Tibial nerve (tissue), 4 donors: ENCODE results near the gene ICE1. TPM values are rescaled to one million over a fixed set of nuclear protein-coding genes. Genes with fewer than 3 reads are reported as not detected.

Experiments
- DNase-seq, 2 donors: peaks; one replicate each; pipeline ENCODE4 v3.0.0-alpha.2; 2019; ENCODE audit warnings: low spot score in 2 of 2
- H3K27ac ChIP-seq, 4 donors: fragments of 200-600 bp; sonication (generic) in 3 of 4; one replicate each; pipeline ENCODE4 v1.5.1; 2017 to 2019; ENCODE audit warnings: mild to moderate bottlenecking in 1 of 4
- H3K27me3 ChIP-seq, 2 donors: fragments of 200-600 bp; sonication (generic) in 1 of 2; one replicate each; pipeline versions ENCODE4 v1.5.1 to v1.6.0; 2017 to 2019
- H3K36me3 ChIP-seq, 3 donors: fragments of 200-600 bp; sonication (generic); one replicate each; pipeline ENCODE4 v1.5.1; 2018 to 2019
- H3K4me1 ChIP-seq, 4 donors: fragments of 200-600 bp; sonication (generic) in 3 of 4; one replicate each; pipeline ENCODE4 v1.5.1; 2017 to 2019
- H3K4me3 ChIP-seq, 4 donors: fragments of 200-600 bp; sonication (generic) in 3 of 4; one replicate each; pipeline ENCODE4 v1.5.1; 2017 to 2019; ENCODE audit warnings: mild to moderate bottlenecking in 1 of 4, moderate library complexity in 1 of 4
- H3K9me3 ChIP-seq, 4 donors: fragments of 200-600 bp; sonication (generic) in 3 of 4; one replicate each; pipeline ENCODE4 v1.5.1; 2017 to 2019
- EP300 ChIP-seq, 2 donors: sonication (generic); formaldehyde crosslinking; IDR thresholded peaks; one replicate each; pipeline ENCODE4 v1.6.1; 2017; ENCODE audit warnings: antibody characterized with exemption in 2 of 2, mild to moderate bottlenecking in 1 of 2
- POLR2A ChIP-seq, 2 donors: fragments of 450-650 bp; IDR thresholded peaks; one replicate each; pipeline ENCODE4 v1.6.1; 2017; ENCODE audit warnings: antibody characterized with exemption in 2 of 2, mild to moderate bottlenecking in 2 of 2, moderate library complexity in 2 of 2
- WGBS, 2 donors: methylation state at CpG; one replicate each; pipeline ENCODE4 v1.1.5; 2018; 5-methylcytosine and 5-hydroxymethylcytosine counted together
- total RNA-seq, 4 donors: library from RNA; depleted of rRNA; stranded (reverse); fragments of >200 nt; gene quantifications; one replicate each; pipeline ENCODE4 v1.1.0, GENCODE V29; 2016
- TF ChIP-seq, protein P1 (sequence below), 5 experiments: fragments of 200-600 bp in 3 of 5; fragments of 450-650 bp in 2 of 5; sonication (generic) in 3 of 5; IDR thresholded peaks; one replicate each; pipeline ENCODE4 v1.5.1; 2016 to 2019; ENCODE audit warnings: antibody characterized with exemption in 5 of 5, mild to moderate bottlenecking in 3 of 5, moderate library complexity in 2 of 5

Gene ICE1
- total RNA-seq, 4 donors from 2014 or later, result 30.9 to 37.5 (median 33.7) TPM

DNA sequence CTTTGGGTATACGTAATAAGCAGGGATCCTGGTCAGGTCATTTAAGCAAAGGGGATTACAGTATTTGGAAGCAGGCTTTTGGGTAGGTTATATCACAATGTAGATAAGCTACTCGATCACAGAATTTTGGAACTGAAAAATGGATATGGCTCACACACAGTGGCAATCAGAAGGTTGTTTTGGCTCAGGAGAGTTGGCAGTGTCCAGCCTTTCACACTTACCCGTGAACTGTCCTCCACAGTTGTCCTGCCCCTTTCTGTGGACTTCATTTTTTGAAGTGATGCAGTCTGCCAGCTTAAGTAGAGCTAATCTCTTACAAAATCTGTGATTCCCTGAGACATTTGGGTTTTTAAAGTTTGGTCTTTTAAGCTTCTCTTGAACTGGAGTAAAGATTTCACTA, 30.7 kb downstream of the ICE1 start:
- Histone ChIP-seq H3K9me3 (no peaks in the 10 kb centered on the region), H3K27ac (no peak overlapping the region), H3K36me3 (peaks cover 0 to 89% (median 3%) of the 10 kb centered on the region in 3 donors), H3K27me3 (no peaks in the 10 kb centered on the region), H3K4me3 (no peak overlapping the region), H3K4me1 (no peaks in the 10 kb centered on the region)
- 90 to 93% methylated on average over 3 of the region's 3 CpGs for WGBS, 2 donors
- TF ChIP-seq POLR2A (IDR thresholded peaks at IDR 0.05) (no peak), EP300 (IDR thresholded peaks at IDR 0.05) (no peak)
- TF ChIP-seq, protein P1, sequence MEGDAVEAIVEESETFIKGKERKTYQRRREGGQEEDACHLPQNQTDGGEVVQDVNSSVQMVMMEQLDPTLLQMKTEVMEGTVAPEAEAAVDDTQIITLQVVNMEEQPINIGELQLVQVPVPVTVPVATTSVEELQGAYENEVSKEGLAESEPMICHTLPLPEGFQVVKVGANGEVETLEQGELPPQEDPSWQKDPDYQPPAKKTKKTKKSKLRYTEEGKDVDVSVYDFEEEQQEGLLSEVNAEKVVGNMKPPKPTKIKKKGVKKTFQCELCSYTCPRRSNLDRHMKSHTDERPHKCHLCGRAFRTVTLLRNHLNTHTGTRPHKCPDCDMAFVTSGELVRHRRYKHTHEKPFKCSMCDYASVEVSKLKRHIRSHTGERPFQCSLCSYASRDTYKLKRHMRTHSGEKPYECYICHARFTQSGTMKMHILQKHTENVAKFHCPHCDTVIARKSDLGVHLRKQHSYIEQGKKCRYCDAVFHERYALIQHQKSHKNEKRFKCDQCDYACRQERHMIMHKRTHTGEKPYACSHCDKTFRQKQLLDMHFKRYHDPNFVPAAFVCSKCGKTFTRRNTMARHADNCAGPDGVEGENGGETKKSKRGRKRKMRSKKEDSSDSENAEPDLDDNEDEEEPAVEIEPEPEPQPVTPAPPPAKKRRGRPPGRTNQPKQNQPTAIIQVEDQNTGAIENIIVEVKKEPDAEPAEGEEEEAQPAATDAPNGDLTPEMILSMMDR (IDR thresholded peaks at IDR 0.05), result no peak
- no peak for DNase-seq

DNA sequence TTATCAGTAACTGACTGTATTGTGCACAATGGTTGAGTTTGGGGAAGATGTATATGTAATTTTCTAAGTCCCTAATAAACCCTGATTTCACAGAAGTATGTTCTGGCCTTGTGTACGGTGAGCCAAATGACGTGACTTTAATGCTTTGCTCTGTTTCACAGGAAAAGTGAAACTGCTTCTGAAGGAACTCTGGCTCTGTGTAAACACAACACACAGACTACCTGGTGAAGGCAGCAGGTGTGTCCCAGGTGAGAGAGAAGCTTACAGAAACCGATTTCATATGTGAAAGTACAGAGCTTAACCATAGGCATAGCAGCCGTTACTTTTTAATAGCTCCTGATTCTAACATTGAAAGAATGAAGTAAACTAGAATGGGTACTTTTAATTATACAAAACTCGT, 31.9 kb downstream of the ICE1 start:
- 87 to 91% methylated on average over 5 of the region's 5 CpGs for WGBS, 2 donors

DNA sequence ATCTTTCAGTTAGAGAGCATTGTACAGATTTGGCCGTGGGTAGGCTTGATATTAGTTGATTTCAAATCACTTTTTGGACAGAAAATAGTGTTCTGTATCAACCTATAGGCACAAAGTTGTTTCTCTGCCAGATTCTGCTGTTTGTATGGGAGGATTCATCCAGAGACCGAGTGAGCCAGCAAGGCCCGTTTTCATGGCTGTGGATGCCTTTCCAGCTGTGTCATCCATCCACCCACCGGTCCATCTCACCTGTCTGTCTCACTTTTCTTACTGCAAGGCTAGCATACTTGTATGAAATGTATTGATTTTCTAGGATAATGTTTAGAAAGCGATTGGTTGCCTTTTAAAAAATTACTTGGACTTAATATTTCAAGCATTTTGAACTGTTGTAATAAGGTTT, 34.4 kb downstream of the ICE1 start:
- TF ChIP-seq EP300 (IDR thresholded peaks at IDR 0.05) (no peak), POLR2A (IDR thresholded peaks at IDR 0.05) (no peak)
- TF ChIP-seq, protein P1 (IDR thresholded peaks at IDR 0.05), result no peak
- no peak overlapping the region for H3K27ac ChIP-seq
- H3K4me1 ChIP-seq, result no peaks in the 10 kb centered on the region
- no peaks in the 10 kb centered on the region for H3K9me3 ChIP-seq
- DNase-seq, result no peak
- H3K36me3 ChIP-seq, result peaks cover 5 to 94% (median 12%) of the 10 kb centered on the region in 3 donors
- 82 to 85% methylated on average over 5 of the region's 5 CpGs for whole genome bisulfite sequencing, 2 donors
- H3K4me3 ChIP-seq, result no peak overlapping the region
- no peaks in the 10 kb centered on the region for H3K27me3 ChIP-seq

More for the DNA sequence above, 31.9 kb downstream of the ICE1 start:
- Histone ChIP-seq H3K4me1 (no peaks in the 10 kb centered on the region), H3K27ac (no peak overlapping the region), H3K36me3 (peaks cover 0 to 89% (median 3%) of the 10 kb centered on the region in 3 donors), H3K9me3 (no peaks in the 10 kb centered on the region), H3K27me3 (no peaks in the 10 kb centered on the region), H3K4me3 (no peak overlapping the region)
- TF ChIP-seq, protein P1 (IDR thresholded peaks at IDR 0.05), result no peak
- TF ChIP-seq POLR2A (IDR thresholded peaks at IDR 0.05), result no peak
- TF ChIP-seq EP300 (IDR thresholded peaks at IDR 0.05), result no peak
- no peak for DNase-seq

DNA sequence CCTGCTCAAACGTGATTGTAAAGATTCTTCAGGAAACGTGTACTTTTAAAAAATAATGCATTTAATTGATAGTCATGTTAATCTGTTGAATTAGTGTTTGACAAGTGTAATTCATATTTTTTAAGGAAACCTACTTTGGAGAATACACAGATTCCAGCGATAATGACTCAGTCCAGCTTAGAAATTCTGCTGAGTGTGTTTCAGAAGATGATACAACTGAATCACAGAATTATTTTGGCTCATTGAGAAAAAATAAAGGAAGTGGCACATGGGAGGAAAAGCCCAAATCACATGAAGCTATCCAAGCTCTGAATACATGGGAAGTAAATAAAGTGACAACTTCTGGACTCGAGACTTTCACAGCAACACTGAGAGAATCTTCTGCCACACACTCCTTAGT, 37.8 kb downstream of the ICE1 start:
- Histone ChIP-seq H3K27ac (no peak overlapping the region), H3K36me3 (peaks cover 5 to 99% (median 19%) of the 10 kb centered on the region in 3 donors), H3K27me3 (no peaks in the 10 kb centered on the region), H3K4me1 (no peaks in the 10 kb centered on the region), H3K9me3 (no peaks in the 10 kb centered on the region), H3K4me3 (no peak overlapping the region)
- TF ChIP-seq POLR2A (IDR thresholded peaks at IDR 0.05) (no peak), EP300 (IDR thresholded peaks at IDR 0.05) (no peak)
- TF ChIP-seq, protein P1 (IDR thresholded peaks at IDR 0.05), result no peak
- 82 to 89% methylated on average over 4 of the region's 4 CpGs for WGBS, 2 donors
- DNase-seq, result no peak

DNA sequence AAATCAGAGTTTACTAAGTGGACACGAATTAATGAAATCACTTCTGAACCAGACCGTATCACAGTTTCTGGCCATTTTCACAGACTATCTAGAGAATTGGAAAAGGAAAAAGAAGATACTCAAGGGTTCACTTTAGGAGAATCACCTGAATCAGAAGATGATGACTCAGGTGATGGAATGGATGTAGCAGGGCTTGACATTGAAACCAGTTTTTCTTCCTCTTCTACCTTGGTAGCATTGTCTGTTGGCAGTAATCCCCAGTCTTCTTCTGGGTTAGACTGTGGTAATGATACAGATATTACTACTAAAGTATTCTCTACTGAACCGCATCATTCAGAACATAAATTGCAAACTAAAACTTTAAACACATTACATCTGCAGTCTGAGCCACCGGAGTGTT, 38.5 kb downstream of the ICE1 start:
- no peak for DNase-seq
- no peaks in the 10 kb centered on the region for H3K4me1 ChIP-seq

More for the DNA sequence above, 38.5 kb downstream of the ICE1 start:
- WGBS, 2 donors, result 91 to 96% methylated on average over 4 of the region's 4 CpGs
- H3K4me3 ChIP-seq, result no peak overlapping the region
- H3K9me3 ChIP-seq, result no peaks in the 10 kb centered on the region
- no peak overlapping the region for H3K27ac ChIP-seq
- peaks cover 5 to 99% (median 19%) of the 10 kb centered on the region in 3 donors for H3K36me3 ChIP-seq
- H3K27me3 ChIP-seq, result no peaks in the 10 kb centered on the region
- TF ChIP-seq, protein P1 (IDR thresholded peaks at IDR 0.05), result no peak
- no peak for TF ChIP-seq POLR2A (IDR thresholded peaks at IDR 0.05)
- TF ChIP-seq EP300 (IDR thresholded peaks at IDR 0.05), result no peak
